ENCODE measurements around the gene TSSC4.

Gene TSSC4

GRCh38 chr11:2402106-2402505 is 1.6 kb downstream of the TSSC4 start:
- DNase-seq = no peak

- no peak for DNase-seq
Measured at GRCh38 chr11:2402890-2403645, 2.5 kb downstream of the TSSC4 start.

GRCh38 chr11:2404735-2405196 is 4.2 kb downstream of the TSSC4 start:
- no peak for DNase-seq

GRCh38 chr11:2406451-2406850 is 5.9 kb downstream of the TSSC4 start:
- no peak for DNase-seq

- no peak for DNase-seq
Measured at GRCh38 chr11:2406878-2407410, 6.4 kb downstream of the TSSC4 start.

GRCh38 chr11:2408671-2409070 is 8.1 kb downstream of the TSSC4 start:
- DNase-seq = no peak

GRCh38 chr11:2409126-2409525 is 8.6 kb downstream of the TSSC4 start:
- DNase-seq = no peak

- DNase-seq = peak; percentile 78
Measured at GRCh38 chr11:2409611-2410468, 9.3 kb downstream of the TSSC4 start.

- no peak for DNase-seq
Measured at GRCh38 chr11:2410616-2411015, 10.1 kb downstream of the TSSC4 start.

GRCh38 chr11:2411446-2412305 is 11.1 kb downstream of the TSSC4 start:
- DNase-seq = no peak

GRCh38 chr11:2412323-2412722 is 11.8 kb downstream of the TSSC4 start:
- DNase-seq = no peak

- no peak for DNase-seq
Measured at GRCh38 chr11:2413742-2414579, 13.4 kb downstream of the TSSC4 start.

GRCh38 chr11:2414616-2415015 is 14.1 kb downstream of the TSSC4 start:
- no peak for DNase-seq

- no peak for DNase-seq
Measured at GRCh38 chr11:2415171-2415570, 14.6 kb downstream of the TSSC4 start.

- no peak for DNase-seq
Measured at GRCh38 chr11:2415601-2416380, 15.2 kb downstream of the TSSC4 start.

- DNase-seq = no peak
Measured at GRCh38 chr11:2416765-2417164, 16.2 kb downstream of the TSSC4 start.

GRCh38 chr11:2417856-2418692 is 17.5 kb downstream of the TSSC4 start:
- no peak for DNase-seq

- DNase-seq = no peak
Measured at GRCh38 chr11:2418693-2419360, 18.3 kb downstream of the TSSC4 start.
